HCT116 (cell line): ENCODE data around the gene GABBR1.

Source experiments
- CTCF ChIP-seq, 3 experiments: fragments of 200-600 bp in 1 of 3; sonication (generic) in 1 of 3; IDR thresholded peaks in 2 of 3; conservative IDR thresholded peaks in 1 of 3; 2 replicates each; pipeline ENCODE4 v1.5.1; 2012 to 2017; ENCODE audit warnings: low read depth in 2 of 3, low read length in 2 of 3, antibody characterized with exemption in 1 of 3, borderline replicate concordance in 1 of 3, control low read depth in 1 of 3, mild to moderate bottlenecking in 1 of 3, mixed read lengths in 1 of 3, mixed run types in 1 of 3, moderate library complexity in 1 of 3; ENCODE audit not compliant: insufficient read depth in 1 of 3
- EZH2 ChIP-seq: fragments of 200-600 bp; sonication (generic); IDR thresholded peaks from 2 replicates; pipeline ENCODE4 v1.6.1; 2017; ENCODE audit warnings: antibody characterized with exemption, mixed run types
- EZH2phosphoT487 ChIP-seq: fragments of 200-600 bp; IDR thresholded peaks from 2 replicates; pipeline ENCODE4 v1.6.1; 2018; ENCODE audit warnings: antibody characterized with exemption, borderline replicate concordance
- POLR2A ChIP-seq: IDR thresholded peaks from 2 replicates; pipeline ENCODE4 v1.7.0; 2011; ENCODE audit warnings: borderline replicate concordance; ENCODE audit not compliant: insufficient read depth, insufficient read length; ENCODE audit errors: extremely low read depth
- POLR2AphosphoS5 ChIP-seq: IDR thresholded peaks from 2 replicates; pipeline ENCODE4 v1.6.1; 2011; ENCODE audit warnings: mild to moderate bottlenecking, low read depth, low read length, moderate library complexity
- SIN3A ChIP-seq: IDR thresholded peaks from 2 replicates; pipeline ENCODE4 v1.6.1; 2012; ENCODE audit warnings: low read depth
- SP1 ChIP-seq: IDR thresholded peaks from 2 replicates; pipeline ENCODE4 v1.6.1; 2012; ENCODE audit warnings: low read depth
- SRF ChIP-seq: IDR thresholded peaks from 2 replicates; pipeline ENCODE4 v1.6.1; 2012; ENCODE audit warnings: low read depth
- ZFX ChIP-seq: fragments of 450-650 bp; IDR thresholded peaks from 2 replicates; pipeline ENCODE4 v1.6.1; 2017
- ZNF274 ChIP-seq: fragments of 200-500 bp; sonication (Bioruptor generic); IDR thresholded peaks from 2 replicates; pipeline ENCODE4 v1.6.1; 2014; ENCODE audit warnings: mild to moderate bottlenecking, low read depth, low read length, inconsistent platforms

GRCh38 chr6:29678114-29678513, 45.1 kb upstream of the GABBR1 start:
- no peak for TF ChIP-seq EZH2
- TF ChIP-seq ZFX: no peak
- TF ChIP-seq CTCF (IDR thresholded peaks at IDR 0.05 in 2 of 3, conservative IDR thresholded peaks at IDR 0.05 in 1 of 3; ENCODE audit: borderline replicate concordance in 1 of 3, insufficient read depth in 1 of 3, low read depth in 2 of 3, low read length in 2 of 3): no peak
- TF ChIP-seq SIN3A: no peak
- TF ChIP-seq POLR2AphosphoS5: no peak
- no peak for TF ChIP-seq EZH2phosphoT487
- no peak for TF ChIP-seq POLR2A
- no peak for TF ChIP-seq SP1
- TF ChIP-seq ZNF274: no peak
- TF ChIP-seq SRF: no peak
